NB4 (cell line): ENCODE data around the gene KBTBD13.

Experiments used
- POLR2A ChIP-seq: IDR thresholded peaks from 2 replicates; pipeline ENCODE4 v1.6.1; 2011; ENCODE audit warnings: mild to moderate bottlenecking; ENCODE audit not compliant: insufficient read length; ENCODE audit errors: extremely low read depth
- TF ChIP-seq, protein P1 (sequence below): IDR thresholded peaks from one replicate; pipeline ENCODE4 v1.5.1; 2012; ENCODE audit warnings: low read depth, low read length
- TF ChIP-seq, protein P2 (sequence below): IDR thresholded peaks from 2 replicates; pipeline ENCODE4 v1.6.1; 2011; ENCODE audit warnings: low read depth, low read length

DNA sequence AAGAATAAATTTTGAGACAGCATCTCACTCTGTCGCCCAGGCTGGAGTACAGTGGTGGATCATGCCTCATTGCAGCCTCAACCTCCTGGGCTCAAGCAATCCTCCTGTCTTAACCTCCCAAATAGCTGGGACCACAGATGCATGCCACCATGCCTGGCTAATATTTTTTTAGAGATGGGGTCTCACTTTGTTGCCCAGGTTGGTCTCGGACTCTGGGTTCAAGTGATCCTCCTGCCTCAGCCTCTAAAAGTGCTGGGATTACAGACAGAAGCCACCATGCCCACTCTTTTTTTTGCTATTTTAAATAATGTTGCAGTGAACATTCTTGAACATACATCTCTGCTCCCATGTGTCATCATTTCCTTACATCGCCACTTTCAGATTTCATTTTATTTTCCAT is 38.1 kb upstream of the KBTBD13 start:
- TF ChIP-seq, protein P1, sequence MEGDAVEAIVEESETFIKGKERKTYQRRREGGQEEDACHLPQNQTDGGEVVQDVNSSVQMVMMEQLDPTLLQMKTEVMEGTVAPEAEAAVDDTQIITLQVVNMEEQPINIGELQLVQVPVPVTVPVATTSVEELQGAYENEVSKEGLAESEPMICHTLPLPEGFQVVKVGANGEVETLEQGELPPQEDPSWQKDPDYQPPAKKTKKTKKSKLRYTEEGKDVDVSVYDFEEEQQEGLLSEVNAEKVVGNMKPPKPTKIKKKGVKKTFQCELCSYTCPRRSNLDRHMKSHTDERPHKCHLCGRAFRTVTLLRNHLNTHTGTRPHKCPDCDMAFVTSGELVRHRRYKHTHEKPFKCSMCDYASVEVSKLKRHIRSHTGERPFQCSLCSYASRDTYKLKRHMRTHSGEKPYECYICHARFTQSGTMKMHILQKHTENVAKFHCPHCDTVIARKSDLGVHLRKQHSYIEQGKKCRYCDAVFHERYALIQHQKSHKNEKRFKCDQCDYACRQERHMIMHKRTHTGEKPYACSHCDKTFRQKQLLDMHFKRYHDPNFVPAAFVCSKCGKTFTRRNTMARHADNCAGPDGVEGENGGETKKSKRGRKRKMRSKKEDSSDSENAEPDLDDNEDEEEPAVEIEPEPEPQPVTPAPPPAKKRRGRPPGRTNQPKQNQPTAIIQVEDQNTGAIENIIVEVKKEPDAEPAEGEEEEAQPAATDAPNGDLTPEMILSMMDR = no peak
- TF ChIP-seq POLR2A = no peak
- TF ChIP-seq, protein P2, sequence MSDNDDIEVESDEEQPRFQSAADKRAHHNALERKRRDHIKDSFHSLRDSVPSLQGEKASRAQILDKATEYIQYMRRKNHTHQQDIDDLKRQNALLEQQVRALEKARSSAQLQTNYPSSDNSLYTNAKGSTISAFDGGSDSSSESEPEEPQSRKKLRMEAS = no peak
